ENCODE data around the gene LAMTOR4. TPM values are rescaled to one million over a fixed set of nuclear protein-coding genes. Genes with fewer than 3 reads are reported as not detected.
A peak's percentile ranks its signal among the peaks of the same experiment; 100 is the strongest.
"Not testable (repeated sequence)": the region's sequence is repeated elsewhere in the genome, so short reads cannot be mapped to it uniquely, and the experiment has no call there.

LAMTOR4 gene
- total RNA-seq, 1 experiment from 2014 or later = 65.4 TPM

GRCh38 chr7:100118388-100119071 lies 30.2 kb upstream of the LAMTOR4 start:
- peak overlapping the region; percentile 92 for H3K27ac ChIP-seq
- no peak for DNase-seq

GRCh38 chr7:100119072-100119969 lies 29.4 kb upstream of the LAMTOR4 start, which contains the start of the genes CNPY4 and TAF6:
TSS of gene CNPY4 (plus strand) at chr7:100119634. CDS start at chr7:100119745, 111 bp downstream.
TSS of gene TAF6 (minus strand) at chr7:100119358. CDS start at chr7:100114209, 5,149 bp downstream.
- Histone ChIP-seq H3K27ac (peak within 1 kb of the TSS; percentile 92), H3K36me3 (no peaks in the 10 kb centered on the region), H3K4me3 (peak within 1 kb of the TSS; percentile 80), H3K9me3 (replicated peaks) (no peaks in the 10 kb centered on the region), H3K4me1 (no peaks in the 10 kb centered on the region), H3K27me3 (no peaks in the 10 kb centered on the region)
- DNase-seq = peak; percentile 97 to 98

More at GRCh38 chr7:100118388-100119071, 30.2 kb upstream of the LAMTOR4 start:
- Histone ChIP-seq H3K36me3 (peaks cover 3% of the 10 kb centered on the region; the same call in 1 of the 2 replicates), H3K9me3 (replicated peaks) (no peaks in the 10 kb centered on the region), H3K4me1 (no peaks in the 10 kb centered on the region), H3K4me3 (peak overlapping the region; percentile 80), H3K27me3 (no peaks in the 10 kb centered on the region)

GRCh38 chr7:100119970-100120732 lies 28.6 kb upstream of the LAMTOR4 start:
- DNase-seq = peak; percentile 76 to 87
- no peaks in the 10 kb centered on the region for H3K27me3 ChIP-seq
- no peaks in the 10 kb centered on the region for H3K4me1 ChIP-seq
- no peaks in the 10 kb centered on the region for H3K9me3 ChIP-seq (replicated peaks)
- H3K27ac ChIP-seq = peak overlapping the region; percentile 92
- no peaks in the 10 kb centered on the region for H3K36me3 ChIP-seq
- H3K4me3 ChIP-seq = peak overlapping the region; percentile 80

GRCh38 chr7:100120733-100121036 lies 28.0 kb upstream of the LAMTOR4 start:
- Histone ChIP-seq H3K27ac (no peak overlapping the region), H3K4me1 (no peaks in the 10 kb centered on the region), H3K27me3 (no peaks in the 10 kb centered on the region), H3K9me3 (replicated peaks) (no peaks in the 10 kb centered on the region), H3K4me3 (peak overlapping the region; percentile 80), H3K36me3 (no peaks in the 10 kb centered on the region)
- no peak for DNase-seq

GRCh38 chr7:100122067-100122466 lies 26.7 kb upstream of the LAMTOR4 start:
- DNase-seq = no peak
- no peaks in the 10 kb centered on the region for H3K4me1 ChIP-seq
- H3K9me3 ChIP-seq (replicated peaks) = no peaks in the 10 kb centered on the region
- H3K36me3 ChIP-seq = no peaks in the 10 kb centered on the region
- no peak overlapping the region for H3K27ac ChIP-seq
- no peaks in the 10 kb centered on the region for H3K27me3 ChIP-seq
- H3K4me3 ChIP-seq = no peak overlapping the region

- Histone ChIP-seq H3K9me3 (replicated peaks) (no peaks in the 10 kb centered on the region), H3K36me3 (no peaks in the 10 kb centered on the region), H3K4me3 (no peak overlapping the region), H3K4me1 (no peaks in the 10 kb centered on the region), H3K27me3 (no peaks in the 10 kb centered on the region), H3K27ac (no peak overlapping the region)
- DNase-seq = no peak
These were observed 26.1 kb upstream of the LAMTOR4 start for GRCh38 chr7:100122568-100122967.

GRCh38 chr7:100124301-100125230 lies 24.2 kb upstream of the LAMTOR4 start:
- DNase-seq = no peak
- no peak overlapping the region for H3K4me3 ChIP-seq
- H3K9me3 ChIP-seq (replicated peaks) = no peaks in the 10 kb centered on the region
- H3K27ac ChIP-seq = no peak overlapping the region
- H3K27me3 ChIP-seq = no peaks in the 10 kb centered on the region
- H3K4me1 ChIP-seq = no peaks in the 10 kb centered on the region
- no peaks in the 10 kb centered on the region for H3K36me3 ChIP-seq

- Histone ChIP-seq H3K4me3 (peak overlapping the region; percentile 81), H3K9me3 (replicated peaks) (no peaks in the 10 kb centered on the region)
- DNase-seq = no peak
These were observed 22.3 kb upstream of the LAMTOR4 start for GRCh38 chr7:100126239-100126930.

GRCh38 chr7:100126931-100127865 lies 21.5 kb upstream of the LAMTOR4 start, which contains the start of gene MBLAC1:
TSS of gene MBLAC1 (plus strand) at chr7:100126967. CDS start at chr7:100127396, 429 bp downstream.
- DNase-seq = peak; percentile 94 to 97
- peak within 1 kb of the TSS; percentile 83 for H3K27ac ChIP-seq
- H3K9me3 ChIP-seq (replicated peaks) = no peaks in the 10 kb centered on the region
- H3K4me3 ChIP-seq = peak within 1 kb of the TSS; percentile 81
- no peaks in the 10 kb centered on the region for H3K27me3 ChIP-seq
- no peaks in the 10 kb centered on the region for H3K36me3 ChIP-seq
- no peaks in the 10 kb centered on the region for H3K4me1 ChIP-seq

More at GRCh38 chr7:100126239-100126930, 22.3 kb upstream of the LAMTOR4 start:
- no peaks in the 10 kb centered on the region for H3K36me3 ChIP-seq
- H3K27ac ChIP-seq = peak overlapping the region; percentile 83
- no peaks in the 10 kb centered on the region for H3K27me3 ChIP-seq
- no peaks in the 10 kb centered on the region for H3K4me1 ChIP-seq

GRCh38 chr7:100127866-100128636 lies 20.7 kb upstream of the LAMTOR4 start:
- H3K27ac ChIP-seq = no peak overlapping the region
- no peaks in the 10 kb centered on the region for H3K4me1 ChIP-seq
- H3K9me3 ChIP-seq (replicated peaks) = no peaks in the 10 kb centered on the region
- peaks cover 3% of the 10 kb centered on the region; the same call in 1 of the 2 replicates for H3K27me3 ChIP-seq
- peak overlapping the region; percentile 81 for H3K4me3 ChIP-seq
- no peaks in the 10 kb centered on the region for H3K36me3 ChIP-seq
- DNase-seq = peak; percentile 49 to 52

GRCh38 chr7:100128637-100128963 lies 20.1 kb upstream of the LAMTOR4 start:
- no peak overlapping the region; the same call in 1 of the 2 replicates for H3K4me3 ChIP-seq
- H3K27ac ChIP-seq = no peak overlapping the region
- H3K9me3 ChIP-seq (replicated peaks) = no peaks in the 10 kb centered on the region

GRCh38 chr7:100130220-100130607 lies 18.5 kb upstream of the LAMTOR4 start:
- H3K27me3 ChIP-seq; H3K4me1 ChIP-seq; H3K4me3 ChIP-seq; H3K9me3 ChIP-seq (replicated peaks); DNase-seq; H3K36me3 ChIP-seq; H3K27ac ChIP-seq: not testable (repeated sequence)

More at GRCh38 chr7:100128637-100128963, 20.1 kb upstream of the LAMTOR4 start:
- no peaks in the 10 kb centered on the region for H3K4me1 ChIP-seq
- peaks cover 6% of the 10 kb centered on the region; the same call in 1 of the 2 replicates for H3K27me3 ChIP-seq
- H3K36me3 ChIP-seq = no peaks in the 10 kb centered on the region
- no peak for DNase-seq

Measured in SJCRH30 (cell line).